CD4-positive, alpha-beta memory T cell (primary cell): ENCODE results near the gene DNAAF8. TPM values are rescaled to one million over a fixed set of nuclear protein-coding genes. Genes with fewer than 3 reads are reported as not detected.

Experiments used
- CTCF ChIA-PET: fragments of 350-600 bp; sonication (Branson Sonifier 250); formaldehyde crosslinking; loops from one replicate; lab custom pipeline; 2021; ENCODE audit warnings: inconsistent platforms; ENCODE audit not compliant: partially characterized antibody; lab: Charles Lee
- POLR2A ChIA-PET: fragments of 350-600 bp; sonication (Branson Sonifier 250); formaldehyde crosslinking; loops from one replicate; lab custom pipeline; 2021; ENCODE audit not compliant: partially characterized antibody; lab: Charles Lee
- DNase-seq, 5 donors: peaks; one replicate each; pipeline versions ENCODE4 v3.0.0 to v3.0.0-alpha.2; 2020 to 2022; ENCODE audit warnings: mixed read lengths in 1 of 5
- H3K27ac ChIP-seq: one replicate; pipeline ENCODE4 v1.7.0; 2013; ENCODE audit warnings: low read depth, low read length
- H3K27me3 ChIP-seq: 2 replicates; pipeline ENCODE4 v1.7.0; 2013; ENCODE audit warnings: mild to moderate bottlenecking, low read length, moderate library complexity; ENCODE audit not compliant: insufficient read depth
- H3K36me3 ChIP-seq: 2 replicates; pipeline ENCODE4 v1.7.0; 2013; ENCODE audit warnings: mild to moderate bottlenecking, low read length, moderate library complexity; ENCODE audit not compliant: insufficient read depth
- H3K4me1 ChIP-seq: 2 replicates; pipeline ENCODE4 v1.7.0; 2013; ENCODE audit warnings: mild to moderate bottlenecking, low read length, moderate library complexity; ENCODE audit not compliant: insufficient read depth
- H3K4me3 ChIP-seq, 2 donors: one replicate each; pipeline ENCODE4 v1.7.0; 2013; ENCODE audit warnings: low read length in 2 of 2, mild to moderate bottlenecking in 1 of 2
- H3K9me3 ChIP-seq, 2 donors: one replicate each; pipeline ENCODE4 v1.7.0; 2013; ENCODE audit warnings: low read length in 2 of 2, control low read depth in 1 of 2; ENCODE audit not compliant: control insufficient read depth in 1 of 2
- H3K27ac Mint-ChIP-seq, 7 donors: one replicate each; pipeline ENCODE4 v1.8.0; 2020 to 2021; ENCODE audit warnings: mixed read lengths in 7 of 7, mild to moderate bottlenecking in 6 of 7, inconsistent platforms in 3 of 7, moderate library complexity in 3 of 7
- H3K27me3 Mint-ChIP-seq, 2 donors: one replicate each; pipeline ENCODE4 v1.8.0; 2020 to 2021; ENCODE audit warnings: mixed read lengths in 2 of 2
- H3K36me3 Mint-ChIP-seq, 2 donors: one replicate each; pipeline ENCODE4 v1.8.0; 2020 to 2021; ENCODE audit warnings: mixed read lengths in 2 of 2, inconsistent platforms in 1 of 2, mild to moderate bottlenecking in 1 of 2
- H3K4me1 Mint-ChIP-seq, 4 donors: one replicate each; pipeline ENCODE4 v1.8.0; 2020 to 2021; ENCODE audit warnings: mixed read lengths in 4 of 4, mild to moderate bottlenecking in 1 of 4
- H3K4me3 Mint-ChIP-seq, 8 donors: one replicate each; pipeline ENCODE4 v1.8.0; 2020 to 2021; ENCODE audit warnings: mixed read lengths in 8 of 8, mild to moderate bottlenecking in 7 of 8, moderate library complexity in 6 of 8, inconsistent platforms in 3 of 8
- H3K9me3 Mint-ChIP-seq, 8 donors: one replicate each; pipeline ENCODE4 v1.8.0; 2020 to 2021; ENCODE audit warnings: mixed read lengths in 8 of 8, mild to moderate bottlenecking in 5 of 8, inconsistent platforms in 3 of 8, moderate library complexity in 1 of 8
- intact Hi-C: fragments of 100-400 bp; cut with micrococcal nuclease; formaldehyde crosslinking; loops from one replicate; pipeline ENCODE4 v1.15.1; 2023
- polyA plus RNA-seq, 2 donors: library from polyadenylated mRNA; unstranded; fragments of 300-500 nt; fragmentation: Illumina TruSeq; gene quantifications; one replicate each; pipeline ENCODE4 v1.2.3, GENCODE V29; 2021
- total RNA-seq, 2 experiments: library from RNA; stranded (reverse); gene quantifications; one replicate each; pipeline ENCODE4 v1.2.3, GENCODE V29; 2021

The DNAAF8 gene
- total and polyA plus RNA-seq, 4 experiments from 2014 or later: 0.11 to 0.64 (median 0.12) TPM; not detected in 1

GRCh38 chr16:4692460-4693295, 41.7 kb upstream of the DNAAF8 start:
- no peaks in the 10 kb centered on the region for H3K27me3 Mint-ChIP-seq
- POLR2A ChIA-PET: interaction anchor here (0.6 to 6.1 kb wide), 15 partner anchors 12 to 981 kb away, joined by 3 to 40 read pairs (median 8); partner anchors contain the start of genes ANKS3, DNAAF8, MGRN1 and NAGPA
- Histone ChIP-seq H3K27ac (peak overlapping the region; percentile 81), H3K4me1 (peaks cover 21% of the 10 kb centered on the region), H3K27me3 (no peaks in the 10 kb centered on the region), H3K4me3 (peak overlapping the region; percentile 61 to 81), H3K36me3 (peaks cover 16% of the 10 kb centered on the region), H3K9me3 (no peaks in the 10 kb centered on the region)
- CTCF ChIA-PET: interaction anchor here (1.5 to 2.0 kb wide), 2 partner anchors 76 to 263 kb away, joined by 4 read pairs; no protein-coding TSS in a partner anchor
- intact Hi-C loops: loop anchor here (1.0 to 2.0 kb wide), 7 partner anchors 16 to 341 kb away; partner anchors contain the start of genes ANKS3, DNAAF8, GLYR1 and MGRN1
- H3K36me3 Mint-ChIP-seq: peaks cover 2 to 16% of the 10 kb centered on the region in 2 donors
- peak in 1 of 5 donors; percentile 60 for DNase-seq
- H3K4me1 Mint-ChIP-seq: peaks cover 2 to 22% (median 9%) of the 10 kb centered on the region in 4 donors
- H3K27ac Mint-ChIP-seq: peak overlapping the region; percentile 84 to 92 (median 91)
- H3K4me3 Mint-ChIP-seq: peak overlapping the region; percentile 85 to 92 (median 88)
- H3K9me3 Mint-ChIP-seq: peaks cover 0 to 1% (median 0%) of the 10 kb centered on the region in 8 donors

GRCh38 chr16:4693296-4693955, 40.9 kb upstream of the DNAAF8 start, which contains the start of gene NUDT16L1:
NUDT16L1 (plus strand) TSS chr16:4693562; CDS start chr16:4693727, 165 bp downstream.
- H3K36me3 ChIP-seq: peaks cover 16% of the 10 kb centered on the region
- ChIA-PET POLR2A (interaction anchor here (0.6 to 6.1 kb wide), 18 partner anchors 11 to 341 kb away, joined by 3 to 40 read pairs (median 8); partner anchors contain the start of genes ANKS3, DNAAF8, GLYR1 and MGRN1), CTCF (interaction anchor here (0.8 to 1.5 kb wide), 3 partner anchors 41 to 77 kb away, joined by 4 read pairs; partner anchors contain the start of genes DNAAF8 and MGRN1)
- Mint-ChIP-seq H3K36me3 (peaks cover 0 to 15% of the 10 kb centered on the region in 2 donors), H3K9me3 (peaks cover 0 to 1% (median 0%) of the 10 kb centered on the region in 8 donors), H3K4me1 (peaks cover 2 to 22% (median 9%) of the 10 kb centered on the region in 4 donors), H3K27ac (peak within 1 kb of the TSS; percentile 84 to 93 (median 91)), H3K27me3 (no peaks in the 10 kb centered on the region), H3K4me3 (peak within 1 kb of the TSS; percentile 85 to 92 (median 88))
- peak within 1 kb of the TSS; percentile 61 to 81 for H3K4me3 ChIP-seq
- H3K9me3 ChIP-seq: no peaks in the 10 kb centered on the region
- H3K27ac ChIP-seq: peak within 1 kb of the TSS; percentile 81
- intact Hi-C loops: loop anchor here (1.0 to 2.0 kb wide), 7 partner anchors 17 to 342 kb away; partner anchors contain the start of genes ANKS3, DNAAF8, GLYR1 and MGRN1
- peaks cover 21% of the 10 kb centered on the region for H3K4me1 ChIP-seq
- no peaks in the 10 kb centered on the region for H3K27me3 ChIP-seq
- peak; percentile 94 to 99 (median 98) for DNase-seq

- H3K27me3 ChIP-seq: no peaks in the 10 kb centered on the region
- peak in 4 of 5 donors; percentile 56 to 71 (median 64) for DNase-seq
- peak overlapping the region; percentile 23 to 81 for H3K4me3 ChIP-seq
- Mint-ChIP-seq H3K4me1 (peaks cover 2 to 22% (median 9%) of the 10 kb centered on the region in 4 donors), H3K4me3 (peak overlapping the region; percentile 70 to 88 (median 82)), H3K9me3 (no peaks in the 10 kb centered on the region), H3K27ac (peak overlapping the region; percentile 71 to 93 (median 84)), H3K36me3 (peaks cover 1 to 15% of the 10 kb centered on the region in 2 donors), H3K27me3 (no peaks in the 10 kb centered on the region)
- H3K36me3 ChIP-seq: peaks cover 18% of the 10 kb centered on the region
- ChIA-PET POLR2A (interaction anchor here (0.9 to 6.1 kb wide), 17 partner anchors 11 to 340 kb away, joined by 3 to 40 read pairs (median 8); partner anchors contain the start of genes ANKS3, DNAAF8, GLYR1 and MGRN1), CTCF (interaction anchor here (0.8 to 1.0 kb wide), 2 partner anchors 41 to 69 kb away, joined by 4 read pairs; partner anchors contain the start of genes DNAAF8 and MGRN1)
- intact Hi-C loops: loop anchor here (1.0 to 2.0 kb wide), 7 partner anchors 17 to 343 kb away; partner anchors contain the start of genes ANKS3, DNAAF8, GLYR1 and MGRN1
- H3K4me1 ChIP-seq: peaks cover 21% of the 10 kb centered on the region
- peak overlapping the region; percentile 81 for H3K27ac ChIP-seq
- no peaks in the 10 kb centered on the region for H3K9me3 ChIP-seq
Observed at GRCh38 chr16:4693956-4694641, 40.2 kb upstream of the DNAAF8 start.

GRCh38 chr16:4694642-4695451, 39.5 kb upstream of the DNAAF8 start:
- Histone ChIP-seq H3K4me1 (peaks cover 23% of the 10 kb centered on the region), H3K27me3 (no peaks in the 10 kb centered on the region), H3K27ac (peak overlapping the region; percentile 81), H3K36me3 (peaks cover 25% of the 10 kb centered on the region), H3K9me3 (no peaks in the 10 kb centered on the region), H3K4me3 (peak overlapping the region in 1 of 2 donors; percentile 1)
- no peaks in the 10 kb centered on the region for H3K27me3 Mint-ChIP-seq
- H3K36me3 Mint-ChIP-seq: peaks cover 9 to 21% of the 10 kb centered on the region in 2 donors
- H3K9me3 Mint-ChIP-seq: no peaks in the 10 kb centered on the region
- no peak for DNase-seq
- peak overlapping the region; percentile 71 to 93 (median 86) for H3K27ac Mint-ChIP-seq
- intact Hi-C loops: no loop called here
- POLR2A ChIA-PET: interaction anchor here (0.9 to 6.1 kb wide), 14 partner anchors 12 to 153 kb away, joined by 3 to 40 read pairs (median 8); partner anchors contain the start of genes ANKS3, DNAAF8, GLYR1 and MGRN1
- CTCF ChIA-PET: interaction anchor here (0.5 to 1.4 kb wide), 5 partner anchors 10 to 78 kb away, joined by 3 to 4 read pairs (median 3); partner anchors contain the start of gene DNAAF8
- peaks cover 2 to 22% (median 12%) of the 10 kb centered on the region in 4 donors for H3K4me1 Mint-ChIP-seq
- H3K4me3 Mint-ChIP-seq: peak overlapping the region; percentile 70 to 88 (median 82)

GRCh38 chr16:4695473-4696171, 38.7 kb upstream of the DNAAF8 start:
- no peak overlapping the region for H3K27ac ChIP-seq
- peaks cover 10 to 29% of the 10 kb centered on the region in 2 donors for H3K36me3 Mint-ChIP-seq
- ChIA-PET POLR2A (interaction anchor here (0.9 to 6.1 kb wide), 11 partner anchors 9 to 107 kb away, joined by 3 to 40 read pairs (median 8); partner anchors contain the start of genes ANKS3, DNAAF8, MGRN1 and ROGDI), CTCF (interaction anchor here (0.5 to 1.4 kb wide), 4 partner anchors 9 to 79 kb away, joined by 3 to 4 read pairs (median 3); no protein-coding TSS in a partner anchor)
- H3K27me3 Mint-ChIP-seq: no peaks in the 10 kb centered on the region
- no peak for DNase-seq
- peaks cover 29% of the 10 kb centered on the region for H3K36me3 ChIP-seq
- peaks cover 0 to 25% (median 14%) of the 10 kb centered on the region in 4 donors for H3K4me1 Mint-ChIP-seq
- peak overlapping the region; percentile 8 to 88 (median 64) for H3K4me3 Mint-ChIP-seq
- peaks cover 27% of the 10 kb centered on the region for H3K4me1 ChIP-seq
- H3K9me3 ChIP-seq: no peaks in the 10 kb centered on the region
- no peaks in the 10 kb centered on the region for H3K27me3 ChIP-seq
- intact Hi-C loops: no loop called here
- H3K9me3 Mint-ChIP-seq: no peaks in the 10 kb centered on the region
- H3K27ac Mint-ChIP-seq: peak overlapping the region in 5 of 7 donors; percentile 30 to 86 (median 61)
- no peak overlapping the region for H3K4me3 ChIP-seq
